Naive thymus-derived CD4-positive, alpha-beta T cell (primary cell): ENCODE measurements around the gene SLIT3. TPM values are rescaled to one million over a fixed set of nuclear protein-coding genes. Genes with fewer than 3 reads are reported as not detected.

Experiments used
- ATAC-seq: fragments of 150-1000 bp; cut with Tn5 transposase; 2 replicates; pipeline ENCODE4 v1.10.0; 2021; ENCODE audit warnings: mild to moderate bottlenecking, moderate library complexity
- CTCF ChIA-PET: fragments of 350-600 bp; sonication (Branson Sonifier 250); formaldehyde crosslinking; loops from one replicate; lab custom pipeline; 2021; ENCODE audit warnings: antibody characterized with exemption; lab: Charles Lee
- POLR2A ChIA-PET: fragments of 350-600 bp; sonication (Branson Sonifier 250); formaldehyde crosslinking; loops from one replicate; lab custom pipeline; 2021; ENCODE audit warnings: antibody characterized with exemption, inconsistent platforms; lab: Charles Lee
- DNase-seq, 9 donors: peaks; one replicate each; pipeline versions ENCODE4 v3.0.0 to v3.0.0-alpha.2; 2020 to 2022; ENCODE audit warnings: mixed read lengths in 1 of 9
- H3K27ac ChIP-seq: one replicate; pipeline ENCODE4 v1.7.0; 2013; ENCODE audit warnings: mild to moderate bottlenecking, low read depth, low read length, moderate library complexity
- H3K27me3 ChIP-seq, 2 donors: one replicate each; pipeline ENCODE4 v1.7.0; 2013; ENCODE audit warnings: low read length in 2 of 2, mild to moderate bottlenecking in 2 of 2, moderate library complexity in 2 of 2; ENCODE audit not compliant: control insufficient read depth in 2 of 2, insufficient read depth in 2 of 2
- H3K36me3 ChIP-seq, 3 experiments: 1 replicate in 2 of 3; 2 replicates in 1 of 3; pipeline ENCODE4 v1.7.0; 2013; ENCODE audit warnings: low read length in 3 of 3, mild to moderate bottlenecking in 3 of 3, moderate library complexity in 1 of 3; ENCODE audit not compliant: insufficient read depth in 3 of 3, control insufficient read depth in 2 of 3
- H3K4me1 ChIP-seq, 2 donors: one replicate each; pipeline ENCODE4 v1.7.0; 2013; ENCODE audit warnings: low read length in 2 of 2, mild to moderate bottlenecking in 2 of 2, moderate library complexity in 1 of 2; ENCODE audit not compliant: control insufficient read depth in 2 of 2, insufficient read depth in 2 of 2
- H3K4me3 ChIP-seq: 2 replicates; pipeline ENCODE4 v1.7.0; 2013; ENCODE audit warnings: mild to moderate bottlenecking, low read length
- H3K9me3 ChIP-seq, 3 experiments: 1 replicate in 2 of 3; 2 replicates in 1 of 3; pipeline ENCODE4 v1.7.0; 2013; ENCODE audit warnings: low read length in 3 of 3; ENCODE audit not compliant: control insufficient read depth in 2 of 3
- H3K27ac Mint-ChIP-seq, 9 donors: one replicate each; pipeline ENCODE4 v1.8.0; 2020 to 2022; ENCODE audit warnings: mixed read lengths in 9 of 9, mild to moderate bottlenecking in 8 of 9, moderate library complexity in 5 of 9, inconsistent platforms in 2 of 9
- H3K27me3 Mint-ChIP-seq, 5 donors: one replicate each; pipeline ENCODE4 v1.8.0; 2021 to 2022; ENCODE audit warnings: mixed read lengths in 5 of 5, mild to moderate bottlenecking in 1 of 5
- H3K36me3 Mint-ChIP-seq, 5 donors: one replicate each; pipeline ENCODE4 v1.8.0; 2020 to 2022; ENCODE audit warnings: mixed read lengths in 5 of 5, mild to moderate bottlenecking in 3 of 5, inconsistent platforms in 1 of 5
- H3K4me1 Mint-ChIP-seq, 7 donors: one replicate each; pipeline ENCODE4 v1.8.0; 2020 to 2022; ENCODE audit warnings: mixed read lengths in 7 of 7, mild to moderate bottlenecking in 3 of 7, inconsistent platforms in 1 of 7
- H3K4me3 Mint-ChIP-seq, 10 donors: one replicate each; pipeline ENCODE4 v1.8.0; 2020 to 2022; ENCODE audit warnings: mild to moderate bottlenecking in 10 of 10, mixed read lengths in 10 of 10, moderate library complexity in 6 of 10, inconsistent platforms in 2 of 10
- H3K9me3 Mint-ChIP-seq, 11 donors: one replicate each; pipeline ENCODE4 v1.8.0; 2020 to 2022; ENCODE audit warnings: mixed read lengths in 11 of 11, mild to moderate bottlenecking in 4 of 11, inconsistent platforms in 1 of 11, moderate library complexity in 1 of 11
- intact Hi-C, 2 donors: fragments of 100-400 bp; cut with micrococcal nuclease; formaldehyde crosslinking; loops; one replicate each; pipeline ENCODE4 v1.15.1; 2023
- polyA plus RNA-seq, 2 donors: library from polyadenylated mRNA; unstranded; fragments of 300-500 nt; fragmentation: Illumina TruSeq; gene quantifications; one replicate each; pipeline ENCODE4 v1.2.3, GENCODE V29; 2021
- total RNA-seq, 6 experiments: library from RNA in 5 of 6; stranded (reverse) in 5 of 6; gene quantifications; 1 replicate in 5 of 6; 2 replicates in 1 of 6; pipeline ENCODE4 v1.2.3 and lab custom pipeline; 2021 to 2026

The SLIT3 gene
- total and polyA plus RNA-seq, 7 experiments from 2014 or later, result 0.34 TPM; not detected in 6

DNA sequence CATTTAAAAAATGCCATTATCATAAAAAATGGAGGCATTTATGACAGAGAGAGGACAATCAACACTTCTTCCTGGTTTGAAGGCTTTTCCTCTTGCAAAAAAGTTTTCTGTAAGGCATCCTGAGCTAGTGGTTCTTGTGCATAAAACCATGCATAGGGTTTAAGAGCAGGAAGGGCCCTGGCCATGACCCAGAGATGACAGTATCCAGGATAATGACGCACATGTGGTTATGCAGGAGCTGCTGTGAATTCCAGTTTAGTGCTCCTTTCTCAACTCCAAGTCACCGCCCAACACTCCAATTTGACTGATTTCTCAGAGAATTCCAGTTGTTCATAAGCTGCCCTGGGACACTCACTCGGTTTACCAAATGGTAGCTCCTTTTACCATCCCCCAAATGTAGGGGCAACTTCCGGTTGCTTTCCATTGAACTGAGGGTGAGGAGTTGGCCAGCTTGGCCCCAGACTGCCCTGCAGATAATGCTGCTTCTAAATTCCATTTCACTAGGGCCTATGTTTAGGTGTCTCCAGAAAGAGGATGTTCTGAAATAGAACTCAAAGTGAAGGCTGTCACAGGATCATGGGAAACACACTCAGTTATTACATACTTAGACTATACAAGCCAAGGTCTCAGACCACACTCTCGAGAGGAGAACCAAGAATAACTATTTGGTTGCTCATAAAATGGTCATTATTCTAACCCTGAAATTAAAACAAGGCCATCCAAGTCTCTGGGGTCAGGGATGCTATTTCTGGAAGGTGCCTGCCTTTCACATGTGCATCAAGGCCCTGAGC lies 179.1 kb downstream of the SLIT3 start:
- Histone ChIP-seq H3K4me3 (no peak overlapping the region), H3K9me3 (no peaks in the 10 kb centered on the region), H3K27me3 (no peaks in the 10 kb centered on the region), H3K27ac (no peak overlapping the region), H3K4me1 (no peaks in the 10 kb centered on the region), H3K36me3 (no peaks in the 10 kb centered on the region)
- intact Hi-C loops, result no loop called here
- Mint-ChIP-seq H3K4me1 (no peaks in the 10 kb centered on the region), H3K4me3 (no peak overlapping the region), H3K27ac (no peak overlapping the region), H3K9me3 (peaks cover 0 to 7% (median 0%) of the 10 kb centered on the region in 11 donors), H3K36me3 (no peaks in the 10 kb centered on the region), H3K27me3 (peaks cover 0 to 16% (median 0%) of the 10 kb centered on the region in 5 donors)
- no peak for DNase-seq
- ChIA-PET CTCF (no interaction called here), POLR2A (no interaction called here)
- ATAC-seq, result no peak

DNA sequence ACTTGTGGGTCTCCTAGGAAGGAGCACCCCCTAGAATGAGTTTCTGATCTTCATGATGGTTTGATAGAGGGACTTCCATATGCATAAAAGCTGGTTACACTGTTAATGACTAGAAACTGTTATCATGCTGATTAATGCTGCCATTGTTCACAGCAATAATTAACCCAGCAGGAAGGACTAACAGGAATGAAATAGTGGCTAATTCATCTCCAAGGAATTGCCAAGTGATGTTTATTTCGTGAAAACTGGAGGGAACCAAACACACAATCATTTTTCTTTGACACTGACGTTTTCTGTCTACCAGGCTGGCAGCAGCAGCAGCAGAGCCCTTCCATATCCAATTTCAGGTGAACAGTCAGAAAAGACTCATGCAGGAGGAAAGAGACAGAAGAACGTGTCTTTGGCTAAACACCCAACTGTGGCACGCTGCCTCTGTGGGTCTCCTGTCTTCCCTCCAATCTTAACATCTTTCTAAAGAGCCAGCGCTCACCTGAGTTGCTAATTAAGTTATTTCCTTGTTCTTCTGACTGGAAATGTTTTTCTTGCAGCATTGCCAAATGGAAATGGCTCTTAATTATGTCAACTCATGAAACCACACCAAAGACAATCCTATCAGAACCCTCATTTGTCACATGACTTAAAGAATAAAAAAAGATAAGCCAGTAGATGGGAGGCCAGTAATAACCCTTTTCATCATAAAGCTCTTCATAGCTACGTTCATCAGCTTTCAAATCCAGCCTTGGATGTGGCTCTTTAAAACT lies 181.5 kb downstream of the SLIT3 start:
- H3K4me3 Mint-ChIP-seq, result no peak overlapping the region
- H3K36me3 Mint-ChIP-seq, result no peaks in the 10 kb centered on the region
- H3K27me3 ChIP-seq, result no peaks in the 10 kb centered on the region
- no peak overlapping the region for H3K27ac Mint-ChIP-seq
- POLR2A ChIA-PET, result no interaction called here
- no peaks in the 10 kb centered on the region for H3K36me3 ChIP-seq
- H3K4me3 ChIP-seq, result no peak overlapping the region
- no peaks in the 10 kb centered on the region for H3K4me1 ChIP-seq
- DNase-seq, result no peak
- ATAC-seq, result no peak
- intact Hi-C loops, result no loop called here
- H3K9me3 ChIP-seq, result no peaks in the 10 kb centered on the region
- H3K27me3 Mint-ChIP-seq, result peaks cover 0 to 9% (median 5%) of the 10 kb centered on the region in 5 donors
- CTCF ChIA-PET, result no interaction called here
- H3K4me1 Mint-ChIP-seq, result no peaks in the 10 kb centered on the region
- H3K9me3 Mint-ChIP-seq, result peaks cover 0 to 7% (median 0%) of the 10 kb centered on the region in 11 donors
- H3K27ac ChIP-seq, result no peak overlapping the region

DNA sequence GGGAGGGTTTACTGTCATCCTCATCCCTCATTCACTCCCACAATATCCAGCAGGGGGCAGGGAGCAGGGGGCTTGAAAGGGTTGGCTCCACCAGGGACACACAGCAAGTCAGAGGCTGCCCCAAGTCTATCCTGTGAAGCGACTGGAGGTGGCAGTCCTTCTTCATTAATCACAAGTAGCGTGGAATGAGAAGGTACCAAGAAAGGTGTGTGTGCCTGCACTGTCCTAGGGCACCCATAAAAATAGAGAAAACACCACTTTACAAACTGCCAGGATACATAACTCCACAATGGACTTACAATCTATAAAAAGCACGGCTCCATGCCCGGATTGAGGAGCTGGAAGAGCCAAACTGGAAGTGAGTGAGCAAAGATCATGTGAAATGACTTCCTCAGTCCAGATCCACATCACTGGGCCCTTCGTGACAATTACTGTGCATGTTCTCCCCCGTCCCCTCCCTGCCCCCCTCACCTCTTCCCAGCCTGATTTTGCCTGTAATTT lies 183.9 kb downstream of the SLIT3 start:
- intact Hi-C loops, result no loop called here
- Mint-ChIP-seq H3K4me3 (no peak overlapping the region), H3K27ac (no peak overlapping the region), H3K27me3 (peaks cover 0 to 13% (median 5%) of the 10 kb centered on the region in 5 donors), H3K36me3 (no peaks in the 10 kb centered on the region), H3K9me3 (peaks cover 0 to 4% (median 0%) of the 10 kb centered on the region in 11 donors), H3K4me1 (no peaks in the 10 kb centered on the region)
- Histone ChIP-seq H3K27me3 (no peaks in the 10 kb centered on the region), H3K4me1 (no peaks in the 10 kb centered on the region), H3K4me3 (no peak overlapping the region), H3K36me3 (no peaks in the 10 kb centered on the region), H3K9me3 (no peaks in the 10 kb centered on the region), H3K27ac (no peak overlapping the region)
- ChIA-PET CTCF (no interaction called here), POLR2A (no interaction called here)
- ATAC-seq (no peak), DNase-seq (no peak)

DNA sequence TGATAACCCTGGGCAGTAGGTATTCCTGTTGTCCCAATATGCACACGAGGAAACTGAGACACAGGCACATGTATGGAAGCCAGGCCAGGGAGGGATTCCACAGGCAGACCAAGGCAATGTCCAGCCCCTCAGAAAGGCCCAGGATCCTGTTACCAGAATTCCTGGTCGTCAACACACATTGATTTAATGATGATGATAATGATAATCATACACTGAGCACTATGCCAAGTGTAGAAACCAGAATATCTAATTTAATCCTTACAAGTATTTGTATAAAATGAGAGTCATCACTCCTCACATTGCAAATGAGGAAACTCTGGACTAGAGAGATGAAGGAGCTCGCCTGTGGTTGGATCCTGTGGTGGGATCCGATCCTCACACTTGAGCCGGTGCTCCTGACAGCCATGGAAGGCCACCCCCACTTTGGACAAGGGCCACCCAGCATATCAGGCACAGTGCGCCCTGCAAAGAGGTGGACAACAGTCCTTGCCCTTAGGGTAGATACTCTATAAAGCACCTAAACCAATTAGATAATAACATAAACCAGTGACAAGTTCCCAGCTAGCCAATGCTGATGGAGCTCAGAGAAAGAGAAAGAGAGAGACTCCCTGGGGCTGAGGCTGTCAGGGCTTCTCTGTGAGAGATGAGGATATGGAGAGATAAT lies 185.3 kb downstream of the SLIT3 start:
- peaks cover 0 to 15% (median 4%) of the 10 kb centered on the region in 5 donors for H3K27me3 Mint-ChIP-seq
- H3K9me3 Mint-ChIP-seq, result peaks cover 0 to 5% (median 0%) of the 10 kb centered on the region in 11 donors
- Histone ChIP-seq H3K4me3 (no peak overlapping the region), H3K36me3 (no peaks in the 10 kb centered on the region), H3K9me3 (no peaks in the 10 kb centered on the region), H3K27me3 (no peaks in the 10 kb centered on the region), H3K27ac (no peak overlapping the region), H3K4me1 (no peaks in the 10 kb centered on the region)
- H3K4me1 Mint-ChIP-seq, result no peaks in the 10 kb centered on the region
- ATAC-seq (no peak), DNase-seq (no peak)
- no peak overlapping the region for H3K4me3 Mint-ChIP-seq
- intact Hi-C loops, result no loop called here
- ChIA-PET POLR2A (no interaction called here), CTCF (no interaction called here)
- no peaks in the 10 kb centered on the region for H3K36me3 Mint-ChIP-seq
- no peak overlapping the region for H3K27ac Mint-ChIP-seq

DNA sequence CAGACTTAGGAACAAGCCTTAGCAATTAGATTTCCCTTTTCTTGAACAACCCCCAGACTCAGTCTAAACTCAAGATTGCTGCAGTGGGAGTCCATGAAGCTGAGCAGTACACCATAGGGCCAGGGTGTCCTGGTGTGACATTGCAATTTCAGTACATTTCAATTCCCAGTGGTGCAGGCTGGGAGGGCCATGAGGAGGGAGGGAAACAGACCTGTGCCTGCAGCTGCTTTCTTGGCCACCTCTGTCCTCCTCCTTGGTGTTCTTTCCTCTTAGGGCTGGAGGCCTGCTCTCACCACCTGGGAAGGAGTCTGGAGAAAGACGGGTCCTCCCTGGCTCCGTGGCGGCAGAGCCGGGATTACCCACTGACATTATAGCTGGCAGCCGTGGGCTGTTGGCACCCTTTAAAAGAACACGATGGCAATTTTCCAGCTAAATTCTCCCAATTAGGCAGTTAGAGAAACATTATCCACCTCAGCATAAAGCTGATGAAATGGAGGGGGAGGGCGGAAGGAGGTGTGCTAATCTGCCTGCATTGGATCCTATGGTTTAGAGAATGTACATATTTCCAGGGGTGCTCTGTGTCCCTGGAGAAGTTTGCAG lies 186.4 kb downstream of the SLIT3 start:
- Mint-ChIP-seq H3K27me3 (peaks cover 0 to 12% (median 0%) of the 10 kb centered on the region in 5 donors), H3K36me3 (no peaks in the 10 kb centered on the region), H3K4me3 (no peak overlapping the region), H3K4me1 (no peaks in the 10 kb centered on the region), H3K9me3 (peaks cover 0 to 7% (median 2%) of the 10 kb centered on the region in 11 donors), H3K27ac (no peak overlapping the region)
- Histone ChIP-seq H3K4me1 (no peaks in the 10 kb centered on the region), H3K36me3 (no peaks in the 10 kb centered on the region), H3K27me3 (no peaks in the 10 kb centered on the region), H3K9me3 (no peaks in the 10 kb centered on the region), H3K4me3 (no peak overlapping the region), H3K27ac (no peak overlapping the region)
- DNase-seq, result no peak
- POLR2A ChIA-PET, result no interaction called here
- no peak for ATAC-seq
- CTCF ChIA-PET, result no interaction called here
- intact Hi-C loops, result no loop called here

DNA sequence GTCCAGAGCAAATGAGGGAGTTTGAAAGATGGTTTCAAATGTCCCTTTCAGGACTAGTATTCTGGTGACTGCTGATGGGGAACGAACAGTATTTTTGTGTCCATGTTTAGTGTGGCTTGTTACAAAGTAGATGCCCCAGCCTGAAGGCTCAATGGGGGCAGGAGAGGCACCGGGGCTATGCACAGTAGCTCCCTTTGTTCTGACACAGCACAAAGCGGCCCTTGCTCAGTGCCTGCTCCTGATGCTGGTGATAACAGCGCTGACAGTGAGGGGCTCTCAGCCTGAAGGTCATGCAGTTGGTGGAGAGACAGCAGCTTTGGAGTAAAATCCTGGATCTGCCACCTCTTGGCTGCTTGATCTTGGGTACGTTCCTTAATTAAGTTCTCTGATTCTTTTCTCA lies 188.9 kb downstream of the SLIT3 start:
- Histone ChIP-seq H3K27me3 (no peaks in the 10 kb centered on the region), H3K4me1 (no peaks in the 10 kb centered on the region), H3K9me3 (no peaks in the 10 kb centered on the region), H3K4me3 (no peak overlapping the region), H3K36me3 (no peaks in the 10 kb centered on the region), H3K27ac (no peak overlapping the region)
- intact Hi-C loops, result no loop called here
- ChIA-PET POLR2A (no interaction called here), CTCF (no interaction called here)
- Mint-ChIP-seq H3K4me3 (no peak overlapping the region), H3K27me3 (peaks cover 0 to 13% (median 3%) of the 10 kb centered on the region in 5 donors), H3K27ac (no peak overlapping the region), H3K4me1 (no peaks in the 10 kb centered on the region), H3K9me3 (peaks cover 0 to 8% (median 3%) of the 10 kb centered on the region in 11 donors), H3K36me3 (no peaks in the 10 kb centered on the region)
- no peak for ATAC-seq
- DNase-seq, result no peak
